ENCODE data around the gene BTN1A1. TPM values are rescaled to one million over a fixed set of nuclear protein-coding genes. Genes with fewer than 3 reads are reported as not detected.
"Not testable (repeated sequence)": the region's sequence is repeated elsewhere in the genome, so short reads cannot be mapped to it uniquely, and the experiment has no call there.

Gene BTN1A1, protein sequence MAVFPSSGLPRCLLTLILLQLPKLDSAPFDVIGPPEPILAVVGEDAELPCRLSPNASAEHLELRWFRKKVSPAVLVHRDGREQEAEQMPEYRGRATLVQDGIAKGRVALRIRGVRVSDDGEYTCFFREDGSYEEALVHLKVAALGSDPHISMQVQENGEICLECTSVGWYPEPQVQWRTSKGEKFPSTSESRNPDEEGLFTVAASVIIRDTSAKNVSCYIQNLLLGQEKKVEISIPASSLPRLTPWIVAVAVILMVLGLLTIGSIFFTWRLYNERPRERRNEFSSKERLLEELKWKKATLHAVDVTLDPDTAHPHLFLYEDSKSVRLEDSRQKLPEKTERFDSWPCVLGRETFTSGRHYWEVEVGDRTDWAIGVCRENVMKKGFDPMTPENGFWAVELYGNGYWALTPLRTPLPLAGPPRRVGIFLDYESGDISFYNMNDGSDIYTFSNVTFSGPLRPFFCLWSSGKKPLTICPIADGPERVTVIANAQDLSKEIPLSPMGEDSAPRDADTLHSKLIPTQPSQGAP
- 0.25 TPM for polyA plus RNA-seq (ENCODE audit: insufficient read length)

DNA sequence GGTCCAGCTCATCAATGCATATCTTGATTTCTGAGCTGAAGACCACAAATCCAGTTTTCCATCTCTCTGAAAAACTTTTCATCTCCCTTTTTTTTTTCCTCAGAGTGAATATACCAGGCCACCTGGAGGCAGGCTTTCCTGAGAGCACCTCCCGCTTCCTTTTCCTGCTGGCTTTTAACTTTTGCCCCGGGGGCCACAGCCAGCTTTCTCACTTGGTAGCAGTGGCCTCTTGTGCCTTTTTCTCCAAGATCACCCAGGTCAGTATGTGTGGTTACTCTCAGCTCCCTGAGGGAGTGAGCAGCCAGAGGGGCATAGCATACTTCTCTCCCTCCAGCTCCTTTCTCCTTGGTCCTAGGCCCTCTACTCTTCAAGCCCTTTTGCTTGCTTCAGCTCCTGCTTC, at the start of gene BTN1A1:
Gene BTN1A1 (plus strand): TSS at position 202 of the 400 bp plus-strand sequence. CDS start 984 bp downstream, outside the sequence.
- no peak for DNase-seq

DNA sequence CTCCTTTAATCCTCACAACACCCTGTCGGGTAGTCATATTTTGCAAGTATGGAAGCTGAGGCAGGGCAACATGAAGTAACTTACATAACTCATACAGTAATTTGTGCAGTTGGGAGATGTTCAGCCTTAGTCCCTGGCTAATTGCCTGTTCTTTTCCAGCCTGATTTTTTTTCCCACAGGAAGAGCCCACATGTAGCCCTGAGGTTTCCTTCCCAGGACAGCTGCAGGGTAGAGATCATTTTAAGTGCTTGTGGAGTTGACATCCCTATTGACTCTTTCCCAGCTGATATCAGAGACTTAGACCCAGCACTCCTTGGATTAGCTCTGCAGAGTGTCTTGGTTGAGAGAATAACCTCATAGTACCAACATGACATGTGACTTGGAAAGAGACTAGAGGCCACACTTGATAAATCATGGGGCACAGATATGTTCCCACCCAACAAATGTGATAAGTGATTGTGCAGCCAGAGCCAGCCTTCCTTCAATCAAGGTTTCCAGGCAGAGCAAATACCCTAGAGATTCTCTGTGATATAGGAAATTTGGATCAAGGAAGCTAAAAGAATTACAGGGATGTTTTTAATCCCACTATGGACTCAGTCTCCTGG, 47.4 kb upstream of the BTN1A1 start:
- DNase-seq, result no peak

DNA sequence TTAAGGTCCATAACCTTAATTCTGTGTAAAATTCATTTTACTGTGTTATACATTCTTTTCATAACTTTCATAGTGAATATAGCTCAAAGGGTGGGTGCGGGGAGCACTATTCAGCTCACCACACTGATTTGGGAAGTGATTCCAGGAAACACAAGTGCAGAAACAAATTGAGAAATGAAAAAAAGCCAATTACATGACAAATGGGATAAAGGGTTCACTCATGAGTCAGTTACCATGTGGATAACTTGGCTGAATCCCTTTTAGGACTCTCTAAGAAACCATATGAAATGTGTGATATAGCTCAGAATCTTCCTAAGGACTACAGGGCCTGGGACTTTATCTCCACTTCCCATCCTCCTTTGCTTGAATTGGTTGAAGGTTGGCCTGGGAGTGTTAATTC, 45.5 kb upstream of the BTN1A1 start:
- no peak for DNase-seq

DNA sequence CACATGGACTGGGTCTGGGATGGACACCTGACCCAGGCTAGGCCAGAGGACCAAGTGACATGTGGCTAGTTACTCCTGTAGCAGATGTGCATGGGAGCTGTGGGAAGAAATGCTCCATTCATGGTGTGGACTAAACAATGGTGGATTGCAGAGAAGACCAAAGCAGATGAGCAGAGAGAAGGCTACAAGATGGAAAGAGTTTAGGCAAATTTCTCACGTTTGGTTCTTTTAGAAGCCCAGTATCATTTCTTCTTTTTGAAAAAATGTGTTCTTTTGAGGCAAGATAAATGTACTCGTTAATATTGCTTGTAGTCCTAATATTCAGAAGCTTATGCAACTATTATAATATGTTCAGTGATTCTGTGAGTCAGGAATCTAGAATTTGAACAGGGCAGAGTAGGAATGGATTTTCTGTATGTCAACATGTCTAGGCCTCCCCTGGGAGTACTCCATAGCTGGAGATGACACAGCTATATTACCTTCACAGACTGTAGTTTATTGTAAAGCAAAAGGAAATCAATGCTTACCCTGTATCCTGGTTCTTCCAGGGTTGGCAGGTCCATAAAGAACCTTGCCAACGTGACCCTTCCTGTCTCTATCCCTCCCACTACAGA, 44.6 kb upstream of the BTN1A1 start:
- no peak for DNase-seq

GRCh38 chr6:26457264-26457805, 42.8 kb upstream of the BTN1A1 start:
- DNase-seq, result no peak

DNA sequence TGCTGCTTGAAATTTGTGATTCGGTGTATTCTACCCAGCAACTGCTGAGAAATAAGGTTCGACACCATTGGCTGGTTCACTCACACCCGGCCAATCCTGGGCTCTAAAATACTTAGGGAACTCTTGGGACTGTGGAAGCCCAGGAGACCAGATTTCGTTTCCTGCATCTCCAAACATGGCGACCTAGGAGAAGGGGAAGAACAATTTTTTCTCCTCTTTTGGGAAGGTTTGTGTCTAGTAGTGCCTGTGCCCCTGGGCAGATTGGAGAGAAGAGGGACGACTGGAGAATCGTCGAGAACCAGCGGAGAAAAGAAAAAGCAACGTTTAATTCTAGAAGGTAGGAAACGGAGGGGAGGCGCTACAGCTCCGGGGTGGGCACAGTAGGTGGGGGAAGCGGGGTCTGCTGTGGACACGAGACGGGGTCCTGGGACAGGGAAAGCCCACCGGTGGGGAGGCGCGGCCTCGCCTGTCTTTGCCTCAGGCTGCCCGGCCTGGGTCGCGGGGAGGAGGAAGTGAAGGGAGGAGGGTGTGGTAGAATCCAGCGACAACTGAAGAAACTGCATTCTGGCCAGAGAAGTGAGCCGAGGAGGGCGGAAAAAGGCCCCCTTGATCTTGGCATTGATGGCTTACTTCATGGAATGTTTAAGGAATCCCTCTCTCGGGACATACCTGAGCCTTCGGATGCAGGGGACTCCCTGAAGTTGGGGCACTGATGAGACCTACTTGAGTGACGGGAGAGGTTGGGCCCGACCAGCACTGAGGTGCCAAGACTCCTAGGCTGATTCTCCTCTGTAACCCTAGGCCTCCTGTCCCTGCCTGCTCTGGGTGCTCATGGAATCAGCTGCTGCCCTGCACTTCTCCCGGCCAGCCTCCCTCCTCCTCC, 42.1 kb upstream of the BTN1A1 start, which contains the start of gene BTN2A1:
Gene BTN2A1 (plus strand): TSS at position 150 of the 883 bp plus-strand sequence. CDS start 682 bp downstream, at position 832.
- DNase-seq, result peak; percentile 93

GRCh38 chr6:26459023-26459810, 40.9 kb upstream of the BTN1A1 start:
- no peak for DNase-seq

- DNase-seq, result not testable (repeated sequence)
These were observed 38.8 kb upstream of the BTN1A1 start for GRCh38 chr6:26461353-26461752.

DNA sequence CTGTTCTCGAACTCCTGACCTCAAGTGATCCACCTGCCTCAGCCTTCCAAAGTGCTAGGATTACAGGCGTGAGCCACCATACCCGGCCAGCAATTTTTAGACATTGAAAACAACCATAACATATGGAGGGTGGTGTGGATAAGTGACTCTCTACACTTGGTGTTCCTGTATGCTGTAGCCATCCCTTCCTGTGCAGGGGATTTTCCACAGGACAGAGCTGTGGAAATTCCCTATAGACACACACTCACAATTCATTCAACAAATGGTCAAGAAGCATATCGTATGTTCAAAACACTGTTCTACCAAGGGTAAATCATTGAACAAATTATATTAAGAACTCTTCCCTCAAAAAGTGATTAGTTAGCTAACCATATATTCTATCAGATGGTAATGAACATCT, 36.1 kb upstream of the BTN1A1 start:
- DNase-seq, result no peak

- no peak for DNase-seq
These were observed 35.5 kb upstream of the BTN1A1 start for GRCh38 chr6:26464416-26465131.

DNA sequence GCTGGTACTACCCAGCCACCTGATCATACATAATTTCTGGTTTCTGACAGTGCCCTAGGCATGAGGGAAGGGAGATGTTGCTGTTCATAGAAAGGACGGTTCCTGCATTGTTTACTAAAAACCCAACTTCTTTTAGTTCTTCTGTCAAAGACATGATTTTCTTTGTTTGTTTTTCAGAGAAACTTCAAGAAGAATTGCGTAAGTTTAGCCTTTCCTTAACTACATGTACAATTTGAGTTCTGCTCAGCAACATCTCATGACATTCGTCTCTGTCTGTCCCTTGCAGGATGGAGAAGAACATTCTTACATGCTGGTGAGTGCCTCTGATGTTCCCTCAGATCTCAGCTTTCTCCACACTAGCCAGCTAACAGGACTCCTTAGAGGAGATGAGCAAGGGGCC, 34.3 kb upstream of the BTN1A1 start:
- no peak for DNase-seq

GRCh38 chr6:26468829-26469228, 31.3 kb upstream of the BTN1A1 start:
- no peak for DNase-seq

DNA sequence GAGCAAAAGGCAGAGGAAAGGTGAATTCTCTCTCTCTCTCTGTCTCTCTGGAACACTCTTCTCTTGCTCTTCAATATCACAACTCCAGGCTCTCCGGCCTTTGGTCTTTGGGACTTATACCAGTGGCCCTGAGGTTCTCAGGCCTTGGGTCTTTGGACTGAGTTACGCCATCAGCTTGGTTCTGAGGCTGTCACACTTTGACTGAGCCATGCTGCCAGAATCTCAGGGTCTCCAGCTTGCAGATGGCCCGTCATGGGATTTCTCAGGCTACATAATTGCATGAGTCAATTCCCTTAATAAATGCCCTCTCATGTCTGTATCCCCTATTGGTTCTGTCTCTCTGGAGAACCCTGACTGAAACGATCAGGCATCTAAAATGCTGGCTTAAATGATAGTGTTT, 29.5 kb upstream of the BTN1A1 start:
- no peak for DNase-seq

- no peak for DNase-seq
These were observed 28.1 kb upstream of the BTN1A1 start for GRCh38 chr6:26471970-26472369.

GRCh38 chr6:26472549-26473290, 27.4 kb upstream of the BTN1A1 start:
- no peak for DNase-seq

DNA sequence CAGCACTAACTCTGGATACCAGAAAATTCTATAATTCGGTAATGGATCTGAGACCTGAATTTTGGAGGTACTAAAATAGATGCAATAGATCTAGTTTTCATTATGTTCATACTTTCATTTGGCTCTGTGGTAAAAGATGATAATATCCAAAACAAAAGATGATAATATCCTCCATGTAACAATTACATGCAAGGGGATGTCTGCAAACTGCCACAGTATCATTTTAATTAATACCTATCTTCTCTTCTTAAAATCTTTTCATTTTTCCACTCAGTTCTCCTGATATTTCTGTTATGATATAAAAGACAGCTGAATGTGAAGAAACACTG, 26.7 kb upstream of the BTN1A1 start:
- DNase-seq, result no peak

GRCh38 chr6:26473758-26474438, 26.2 kb upstream of the BTN1A1 start:
- peak; percentile 89 for DNase-seq

DNA sequence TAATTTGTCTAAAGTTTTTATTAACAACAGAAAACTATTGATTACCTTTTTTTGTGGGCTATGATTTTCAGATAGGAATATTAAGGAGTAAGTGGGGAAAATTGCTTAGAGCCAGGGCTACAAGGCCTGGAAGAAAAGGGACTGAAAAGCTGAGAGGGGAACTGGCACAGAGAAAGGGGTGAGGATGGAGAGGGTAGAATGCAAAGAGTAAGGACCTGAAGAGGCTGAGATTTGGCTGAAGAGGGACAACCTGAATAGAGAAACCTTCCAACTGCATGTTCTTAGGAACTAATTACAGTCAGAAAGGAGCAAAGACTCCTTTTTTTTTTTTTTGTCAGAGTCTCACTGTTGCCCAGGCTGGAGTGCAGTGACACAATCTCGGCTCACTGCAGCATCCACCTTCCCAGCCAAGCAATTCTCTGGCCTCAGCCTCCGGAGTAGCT, 25.6 kb upstream of the BTN1A1 start:
- DNase-seq, result peak; percentile 37

Data from hindlimb muscle (tissue), 1 donor.